Cerebellar cortex (tissue), 1 donor: ENCODE data around the gene TTC23L.

Experiments
- DNase-seq: peaks from one replicate; pipeline ENCODE4 v3.0.0-alpha.2; 2015; ENCODE audit warnings: low spot score

TTC23L gene

GRCh38 chr5:34870382-34870781, 31.4 kb downstream of the TTC23L start:
- no peak for DNase-seq

- no peak for DNase-seq
Observed at GRCh38 chr5:34876275-34876674, 37.3 kb downstream of the TTC23L start.

DNA sequence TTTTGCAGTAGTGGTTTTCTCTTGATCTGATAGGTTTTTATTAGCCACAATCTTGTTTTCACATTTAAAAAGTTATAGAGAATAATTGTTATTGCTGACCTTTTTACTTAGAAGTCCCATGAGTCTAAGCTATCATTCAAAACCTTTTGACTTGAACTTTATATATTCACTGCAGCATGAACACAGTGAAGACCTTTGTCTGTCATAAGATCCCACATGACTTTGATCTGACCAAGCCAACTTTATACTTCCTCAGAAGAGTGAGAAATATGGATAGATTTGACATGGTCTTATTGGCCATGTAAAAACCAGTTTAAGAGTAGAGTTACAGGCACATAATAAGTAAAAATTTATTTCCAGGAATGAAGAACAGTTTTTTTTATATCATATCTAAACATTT, 42.3 kb downstream of the TTC23L start:
- no peak for DNase-seq

- no peak for DNase-seq
Observed at GRCh38 chr5:34886392-34887119, 47.6 kb downstream of the TTC23L start.

DNA sequence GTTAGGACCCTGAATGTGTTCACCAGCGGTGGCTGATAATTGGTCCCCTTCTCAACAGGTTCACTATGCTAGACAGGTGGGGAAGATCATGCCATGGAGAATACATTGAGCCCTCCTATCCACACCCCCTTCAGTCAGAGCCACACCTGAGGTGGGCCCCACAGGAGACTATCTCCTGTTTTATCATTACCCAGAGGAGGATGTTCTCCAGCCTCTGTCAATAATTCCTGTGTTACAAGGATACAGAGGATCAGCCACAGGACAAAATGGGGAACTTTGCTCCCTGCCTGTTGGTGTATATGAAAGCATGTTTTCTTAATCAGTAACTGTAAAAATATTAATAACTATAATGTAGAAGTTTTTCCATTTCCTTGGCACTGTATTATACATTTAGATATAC, 50.4 kb downstream of the TTC23L start:
- no peak for DNase-seq

GRCh38 chr5:34891981-34892380, 53.0 kb downstream of the TTC23L start:
- no peak for DNase-seq

- no peak for DNase-seq
Observed at GRCh38 chr5:34892414-34892813, 53.5 kb downstream of the TTC23L start.

DNA sequence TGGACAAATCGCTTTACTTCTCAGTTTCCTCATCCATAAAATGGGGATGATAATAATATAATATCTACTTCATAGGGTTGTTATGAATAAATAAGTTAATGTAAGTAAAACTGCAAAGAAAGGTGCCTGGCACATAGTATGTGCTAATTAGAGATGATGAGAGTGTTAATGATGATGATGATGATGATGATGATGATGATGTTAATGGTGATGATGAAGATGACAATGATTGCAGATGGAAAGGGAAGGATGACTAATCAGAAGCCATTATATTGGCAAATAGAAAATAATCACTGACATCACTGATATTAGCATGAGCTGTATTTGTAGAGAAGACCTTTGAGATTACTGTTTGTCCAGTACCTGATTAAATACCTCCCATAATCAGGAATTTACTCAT, 55.8 kb downstream of the TTC23L start:
- DNase-seq = no peak

DNA sequence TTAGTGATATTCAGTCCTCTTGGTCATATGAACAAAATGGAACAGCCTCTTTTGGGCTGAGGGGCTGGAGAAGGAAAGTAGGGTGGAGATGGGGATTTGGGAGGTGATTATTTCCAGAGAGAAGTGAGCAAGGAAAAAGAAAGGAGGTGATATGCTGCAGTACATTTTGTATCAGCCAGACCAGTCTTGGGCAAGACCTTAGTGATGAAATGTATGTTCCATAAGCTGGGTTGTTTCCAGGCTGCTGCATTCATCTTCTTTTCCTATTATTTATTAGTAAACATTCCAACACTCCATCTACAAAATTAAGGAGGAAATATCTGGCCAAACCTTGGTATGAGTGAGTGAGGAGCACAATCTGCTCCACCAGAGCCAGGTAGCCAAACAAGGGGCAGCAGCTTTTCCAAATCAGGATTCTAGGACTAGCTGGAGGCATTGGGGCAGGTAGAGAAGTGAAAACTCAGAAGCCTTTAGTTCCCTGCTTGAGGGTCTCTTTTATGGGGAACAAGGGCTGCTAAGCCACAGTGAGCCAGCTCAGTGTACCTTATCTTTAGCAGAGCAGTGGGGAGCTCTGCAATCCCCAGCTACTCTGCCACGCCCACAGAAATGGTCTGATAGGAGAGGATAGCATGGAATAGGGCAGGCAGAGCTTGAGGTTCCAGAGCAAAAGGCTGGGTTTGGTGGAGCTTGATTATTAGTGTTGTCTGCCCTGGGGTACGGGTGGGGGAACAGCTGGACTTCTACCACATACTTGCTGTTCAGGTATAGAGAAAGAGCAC, 56.9 kb downstream of the TTC23L start:
- no peak for DNase-seq

DNA sequence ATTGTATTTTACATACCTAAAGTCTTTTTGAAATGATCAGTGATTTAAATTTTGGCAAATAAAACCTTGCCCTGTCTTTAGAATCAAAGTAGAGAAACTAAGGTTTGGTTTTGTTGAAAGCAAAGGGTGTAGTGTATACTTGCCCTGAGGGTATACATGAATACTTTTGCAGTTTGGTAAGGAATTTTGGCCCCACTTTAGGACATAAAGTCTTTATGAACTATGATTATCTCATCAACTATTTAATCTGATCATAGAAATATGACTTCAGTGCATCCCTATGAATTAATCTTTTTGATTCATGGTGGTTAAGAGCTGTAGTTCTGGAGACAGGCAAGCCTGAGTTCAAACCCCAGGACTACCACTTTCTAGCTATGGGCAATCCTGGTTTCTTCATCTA, 58.7 kb downstream of the TTC23L start:
- no peak for DNase-seq

- DNase-seq = peak; percentile 76
Observed at GRCh38 chr5:34898258-34898895, 59.4 kb downstream of the TTC23L start.

DNA sequence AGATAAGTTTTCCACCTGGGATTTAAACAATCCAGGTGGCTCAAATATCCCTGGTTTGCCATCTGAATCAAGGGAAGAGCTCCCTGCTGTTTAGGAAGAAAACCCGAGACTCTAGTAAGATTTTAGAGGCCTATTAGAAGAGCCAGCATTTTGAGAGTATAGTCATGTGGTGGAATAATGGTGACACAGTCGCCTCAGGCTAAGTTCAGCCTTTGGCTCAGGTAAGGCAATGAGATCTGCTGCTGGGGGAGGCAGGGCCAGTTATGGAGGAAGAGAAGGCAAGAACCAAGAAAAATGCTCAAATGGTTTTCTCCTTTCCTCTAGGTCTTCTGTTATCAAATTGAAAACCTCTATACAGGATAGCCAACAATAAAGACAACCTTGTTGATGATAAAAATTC, 60.1 kb downstream of the TTC23L start:
- no peak for DNase-seq

- no peak for DNase-seq
Observed at GRCh38 chr5:34900652-34901051, 61.7 kb downstream of the TTC23L start.

DNA sequence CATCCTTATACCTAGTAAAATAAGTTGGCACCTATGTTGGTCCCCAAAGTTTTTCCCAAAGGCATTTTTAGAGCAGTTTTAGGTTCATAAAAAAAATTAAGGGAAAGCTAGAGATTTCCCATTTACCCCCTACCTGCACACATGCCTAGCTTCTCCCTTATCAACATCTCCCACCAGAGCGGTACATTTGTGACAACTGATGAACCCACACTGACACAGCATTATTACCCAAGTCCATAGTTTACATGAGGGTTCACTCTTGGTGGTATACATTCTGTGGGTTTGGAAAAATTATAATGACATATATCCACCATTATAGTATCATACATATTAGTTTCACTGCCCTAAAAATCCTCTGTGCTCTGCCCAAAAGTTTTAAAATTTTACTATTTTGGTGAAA, 64.3 kb downstream of the TTC23L start:
- DNase-seq = no peak

GRCh38 chr5:34905564-34905963, 66.6 kb downstream of the TTC23L start:
- no peak for DNase-seq

DNA sequence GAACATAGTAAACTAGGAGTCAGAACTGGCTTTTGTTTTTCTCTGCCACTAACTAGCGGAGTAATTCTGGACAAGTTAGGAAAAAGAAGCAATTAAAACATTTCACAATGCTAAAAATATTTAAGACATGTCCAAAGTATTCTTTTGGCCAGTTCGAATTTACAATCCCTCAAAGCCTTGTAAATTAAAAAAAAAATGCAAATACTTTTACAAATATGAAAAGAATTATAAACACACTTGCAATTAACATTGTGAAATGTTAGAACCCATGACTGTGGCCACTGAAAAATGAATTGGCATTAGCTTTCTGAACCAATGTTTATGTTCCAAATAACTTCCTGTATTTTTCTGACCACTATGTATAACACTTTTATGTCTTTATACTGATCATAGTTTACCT, 74.1 kb downstream of the TTC23L start:
- DNase-seq = no peak

DNA sequence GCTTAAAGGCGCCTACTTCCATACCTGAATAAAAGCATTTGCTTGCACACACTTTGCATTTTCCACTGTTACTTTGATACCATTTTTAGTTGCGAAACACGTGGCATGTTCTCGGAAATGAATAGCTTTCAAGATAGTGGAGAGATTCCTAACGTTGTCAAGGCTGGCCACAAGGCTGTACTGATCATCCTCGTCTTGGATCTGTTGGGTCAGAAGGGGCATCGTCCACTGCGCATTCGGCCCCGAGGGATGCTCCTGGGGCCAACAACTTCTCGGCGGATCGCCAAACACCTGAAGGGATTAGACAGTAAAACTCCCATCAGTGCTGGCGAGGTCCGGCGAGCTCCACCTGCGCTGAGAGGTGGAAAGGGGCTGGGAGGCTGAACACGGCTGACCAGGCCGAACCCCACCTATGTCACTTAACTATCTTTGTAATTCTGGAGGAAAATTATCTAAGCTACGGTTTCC, 75.7 kb downstream of the TTC23L start:
- no peak for DNase-seq

DNA sequence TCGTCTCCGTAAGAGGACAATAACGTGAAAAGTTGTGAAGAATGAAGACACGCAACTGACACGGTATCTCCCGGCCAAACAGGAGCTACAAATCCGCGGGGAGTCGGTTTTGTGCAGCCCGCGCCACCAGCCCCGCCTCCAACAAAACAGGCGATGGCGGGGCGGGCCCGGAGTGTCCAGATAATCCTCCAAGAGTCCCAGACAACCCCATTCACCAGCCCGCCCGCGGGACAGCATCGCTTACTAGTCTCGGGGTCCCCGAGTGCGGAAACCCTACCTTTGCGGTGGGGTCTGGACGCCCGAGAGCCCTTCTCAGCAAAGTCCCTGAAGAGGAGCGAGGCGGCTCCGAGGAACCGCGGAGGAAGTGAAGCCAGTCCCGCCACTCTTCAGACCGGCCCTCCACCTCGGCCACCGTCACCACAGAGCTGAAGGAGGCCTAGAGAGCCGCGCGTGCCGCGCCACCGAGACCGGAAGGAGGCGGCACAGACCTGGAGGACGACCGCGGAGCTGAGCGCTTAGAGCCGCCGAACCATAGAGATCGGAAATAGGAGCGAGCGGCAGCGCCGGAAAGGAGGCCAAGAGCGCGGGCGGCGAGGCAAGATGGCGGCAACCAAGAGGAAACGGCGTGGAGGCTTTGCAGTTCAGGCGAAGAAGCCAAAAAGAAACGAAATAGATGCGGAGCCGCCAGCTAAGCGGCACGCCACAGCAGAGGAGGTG, 76.3 kb downstream of the TTC23L start, which contains the start of the genes BRIX1 and RAD1:
Gene BRIX1, plus strand, starts transcription at position 573 of the 717 bp plus-strand sequence. Its CDS starts 28 bp downstream, at position 601.
Gene RAD1, minus strand, starts transcription at position 366 of the 717 bp plus-strand sequence. CDS start 612 bp downstream, outside the sequence.
- DNase-seq = peak; percentile 97

DNA sequence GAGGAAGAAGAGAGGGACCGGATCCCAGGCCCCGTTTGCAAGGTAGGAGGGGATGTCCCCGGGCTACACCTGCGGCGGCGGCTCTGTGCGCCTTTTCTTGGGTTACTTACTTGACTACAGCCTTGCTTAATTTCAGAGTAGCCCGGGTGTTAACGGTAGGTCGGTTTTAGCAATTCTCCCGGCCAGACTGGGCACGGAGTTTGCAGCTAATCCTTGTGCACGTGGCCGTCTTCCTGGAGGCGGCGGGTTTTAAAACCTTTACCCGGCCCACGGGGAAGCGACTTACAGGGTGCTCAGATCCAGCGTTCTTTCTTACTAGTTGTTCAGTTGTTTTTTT, 76.9 kb downstream of the TTC23L start:
- no peak for DNase-seq

DNA sequence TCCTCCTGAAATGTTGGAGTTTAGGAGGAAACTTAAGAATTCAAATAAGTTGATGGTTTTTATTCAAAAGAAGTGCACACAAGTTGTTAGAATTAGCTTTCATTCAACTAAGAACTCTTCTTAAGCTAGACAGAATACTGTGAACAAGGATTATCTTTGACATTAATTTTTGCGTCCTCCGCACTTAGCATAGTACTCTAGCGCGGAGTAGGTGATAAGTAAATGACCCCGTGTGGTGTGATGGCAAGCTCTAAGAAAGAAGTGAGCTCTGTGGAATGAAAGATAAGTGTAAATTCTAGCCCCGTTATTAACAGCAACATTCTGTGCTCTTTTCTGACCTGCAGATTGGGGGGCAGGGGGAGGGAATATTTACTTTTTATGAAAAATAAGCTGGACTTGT, 77.6 kb downstream of the TTC23L start:
- no peak for DNase-seq

DNA sequence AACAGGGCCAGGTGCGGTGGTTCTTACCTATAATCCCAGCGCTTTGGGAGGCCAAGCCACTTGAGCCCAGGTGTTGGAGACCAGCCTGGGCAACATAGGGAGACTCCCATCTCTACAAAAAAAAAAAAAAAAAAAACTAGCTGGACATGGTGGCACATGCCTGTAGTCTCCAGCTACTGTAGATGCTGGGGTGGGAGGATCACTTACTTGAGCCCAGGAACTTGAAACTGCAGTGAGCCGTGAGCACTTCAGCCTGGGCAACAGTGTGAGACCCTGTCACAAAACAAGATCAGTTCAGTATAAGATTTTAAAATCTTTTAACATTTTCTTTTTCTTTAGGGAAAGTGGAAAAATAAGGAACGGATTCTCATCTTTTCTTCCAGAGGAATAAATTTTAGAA, 79.1 kb downstream of the TTC23L start:
- no peak for DNase-seq

DNA sequence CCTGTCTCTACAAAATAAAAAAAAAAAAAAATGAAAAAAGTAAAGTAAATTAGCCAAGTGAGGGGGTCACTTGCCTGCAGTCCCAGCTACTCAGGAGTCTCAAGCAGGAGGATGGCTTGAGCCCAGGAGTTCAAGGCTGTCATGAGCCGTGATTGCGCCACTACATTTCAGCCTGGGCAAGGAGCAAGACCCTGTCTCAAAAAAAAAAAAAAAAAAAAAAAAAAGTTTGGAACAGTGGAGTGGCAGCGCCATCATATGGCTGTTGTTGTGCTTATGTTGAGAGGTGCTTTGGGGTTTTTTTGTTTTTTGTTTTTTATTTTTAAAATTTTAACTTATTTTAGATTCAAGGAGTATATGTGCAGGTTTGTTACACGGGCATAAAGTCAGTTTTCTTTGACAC, 80.1 kb downstream of the TTC23L start:
- DNase-seq = no peak
